CD4-positive, alpha-beta T cell (primary cell): Measurements from ENCODE around the gene TM4SF1. TPM values are rescaled to one million over a fixed set of nuclear protein-coding genes. Genes with fewer than 3 reads are reported as not detected.
A peak's percentile ranks its signal among the peaks of the same experiment; 100 is the strongest.

ENCODE experiments used
- ATAC-seq: fragments of 200-7000 bp; cut with Tn5 transposase; one replicate; pipeline ENCODE4 v1.10.0; 2022; ENCODE audit warnings: mild to moderate bottlenecking; ENCODE audit not compliant: poor library complexity
- CTCF ChIA-PET: fragments of 350-600 bp; sonication (Branson Sonifier 250); formaldehyde crosslinking; loops from one replicate; lab custom pipeline; 2021; ENCODE audit warnings: antibody characterized with exemption, inconsistent platforms; lab: Charles Lee
- POLR2A ChIA-PET: fragments of 350-600 bp; sonication (Branson Sonifier 250); formaldehyde crosslinking; loops from one replicate; lab custom pipeline; 2021; ENCODE audit warnings: antibody characterized with exemption, inconsistent platforms; lab: Charles Lee
- DNase-seq, 14 experiments: peaks; one replicate each; pipeline ENCODE4 v3.0.0-alpha.2; 2013 to 2020; ENCODE audit warnings: mixed read lengths in 2 of 14
- H3K27ac ChIP-seq, 2 donors: one replicate each; pipeline versions ENCODE4 v1.5.1 to v1.7.0; 2013; ENCODE audit warnings: low read length in 2 of 2, low read depth in 1 of 2, mild to moderate bottlenecking in 1 of 2
- H3K27me3 ChIP-seq, 2 experiments: 1 replicate in 1 of 2; 2 replicates in 1 of 2; pipeline versions ENCODE4 v1.6.1 to v1.7.0; 2013; ENCODE audit warnings: low read length in 2 of 2, control low read depth in 1 of 2, mild to moderate bottlenecking in 1 of 2, moderate library complexity in 1 of 2; ENCODE audit not compliant: insufficient read depth in 2 of 2, control insufficient read depth in 1 of 2
- H3K36me3 ChIP-seq: one replicate; pipeline ENCODE4 v1.6.1; 2013; ENCODE audit warnings: low read length, control low read depth; ENCODE audit not compliant: insufficient read depth
- H3K4me1 ChIP-seq: one replicate; pipeline ENCODE4 v1.6.1; 2013; ENCODE audit warnings: low read length, control low read depth; ENCODE audit not compliant: insufficient read depth
- H3K4me3 ChIP-seq: one replicate; pipeline ENCODE4 v1.5.1; 2013; ENCODE audit warnings: mild to moderate bottlenecking, low read length, moderate library complexity
- H3K9me3 ChIP-seq, 2 experiments: 1 replicate in 1 of 2; 2 replicates in 1 of 2; pipeline versions ENCODE4 v1.6.1 to v1.7.0; 2013; ENCODE audit warnings: low read length in 2 of 2, mild to moderate bottlenecking in 2 of 2, control low read depth in 1 of 2, moderate library complexity in 1 of 2; ENCODE audit not compliant: control insufficient read depth in 1 of 2, insufficient read depth in 1 of 2
- H3K27ac Mint-ChIP-seq: one replicate; pipeline ENCODE4 v1.8.0; 2020; ENCODE audit warnings: mixed read lengths
- H3K27me3 Mint-ChIP-seq: one replicate; pipeline ENCODE4 v1.8.0; 2021; ENCODE audit warnings: mixed read lengths
- H3K36me3 Mint-ChIP-seq: one replicate; pipeline ENCODE4 v1.8.0; 2021; ENCODE audit warnings: low read depth, mixed read lengths
- H3K4me1 Mint-ChIP-seq: one replicate; pipeline ENCODE4 v1.8.0; 2021; ENCODE audit warnings: low read depth, mixed read lengths
- H3K4me3 Mint-ChIP-seq: one replicate; pipeline ENCODE4 v1.8.0; 2020; ENCODE audit warnings: mild to moderate bottlenecking, mixed read lengths
- H3K9me3 Mint-ChIP-seq: one replicate; pipeline ENCODE4 v1.8.0; 2020; ENCODE audit warnings: mixed read lengths
- CTCF ChIP-seq: fragments of 200-600 bp; IDR thresholded peaks from one replicate; pipeline ENCODE4 v1.8.0; 2022; ENCODE audit warnings: antibody characterized with exemption, mild to moderate bottlenecking
- intact Hi-C, 2 experiments: fragments of 100-400 bp; cut with DNase I in 1 of 2; cut with micrococcal nuclease in 1 of 2; formaldehyde crosslinking; loops; one replicate each; pipeline versions ENCODE4 v1.15.1 to v1.9.0; 2023 to 2025; cut with DNase I, micrococcal nuclease
- polyA plus RNA-seq, 2 donors: library from polyadenylated mRNA; unstranded; fragments of 120-200 nt; gene quantifications; one replicate each; pipeline ENCODE4 v1.2.1, GENCODE V29; 2013
- total RNA-seq, 174 experiments: library from RNA in 2 of 174; stranded (reverse) in 2 of 174; gene quantifications; one replicate each; pipeline ENCODE4 v1.2.3 and lab custom pipeline; 2021 to 2026

Gene TM4SF1, protein sequence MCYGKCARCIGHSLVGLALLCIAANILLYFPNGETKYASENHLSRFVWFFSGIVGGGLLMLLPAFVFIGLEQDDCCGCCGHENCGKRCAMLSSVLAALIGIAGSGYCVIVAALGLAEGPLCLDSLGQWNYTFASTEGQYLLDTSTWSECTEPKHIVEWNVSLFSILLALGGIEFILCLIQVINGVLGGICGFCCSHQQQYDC
- not detected for total RNA-seq
- not detected for polyA plus RNA-seq (2013, experiment 1 of 2)
- 0.99 TPM for polyA plus RNA-seq (2013, experiment 2 of 2)
- total RNA-seq (lab: John Stamatoyannopoulos, UW), result 0 to 1.5 (median 0.12) reads per million in 172 experiments

- no peak for TF ChIP-seq CTCF
- intact Hi-C loops, result no loop called here
- Histone ChIP-seq H3K4me3 (no peak within 1 kb of the TSS), H3K27me3 (peaks cover 4% of the 10 kb centered on the region in 2 experiments), H3K27ac (no peak within 1 kb of the TSS), H3K36me3 (no peaks in the 10 kb centered on the region), H3K4me1 (no peaks in the 10 kb centered on the region), H3K9me3 (no peaks in the 10 kb centered on the region)
- H3K4me3 Mint-ChIP-seq, result no peak within 1 kb of the TSS
- CTCF ChIA-PET, result no interaction called here
- peak in 2 of 14 experiments; percentile 8 to 23 for DNase-seq
- H3K36me3 Mint-ChIP-seq, result no peaks in the 10 kb centered on the region
- ATAC-seq, result no peak
- no peak within 1 kb of the TSS for H3K27ac Mint-ChIP-seq
- H3K4me1 Mint-ChIP-seq, result no peaks in the 10 kb centered on the region
- peaks cover 9% of the 10 kb centered on the region for H3K27me3 Mint-ChIP-seq
- POLR2A ChIA-PET, result no interaction called here
- H3K9me3 Mint-ChIP-seq, result no peaks in the 10 kb centered on the region
These were observed at the start of gene TM4SF1 for GRCh38 chr3:149377408-149378364. TM4SF1 (minus strand) TSS chr3:149377649; CDS start chr3:149377547, 102 bp downstream.

GRCh38 chr3:149426325-149426724, 48.9 kb upstream of the TM4SF1 start:
- no peak for ATAC-seq
- Mint-ChIP-seq H3K9me3 (no peaks in the 10 kb centered on the region), H3K4me3 (no peak overlapping the region), H3K27ac (no peak overlapping the region), H3K36me3 (no peaks in the 10 kb centered on the region), H3K4me1 (no peaks in the 10 kb centered on the region), H3K27me3 (no peaks in the 10 kb centered on the region)
- ChIA-PET CTCF (no interaction called here), POLR2A (no interaction called here)
- intact Hi-C loops, result no loop called here
- no peaks in the 10 kb centered on the region for H3K4me1 ChIP-seq
- H3K27ac ChIP-seq, result no peak overlapping the region
- H3K9me3 ChIP-seq, result no peaks in the 10 kb centered on the region
- peaks cover 3 to 9% of the 10 kb centered on the region in 2 experiments for H3K27me3 ChIP-seq
- H3K36me3 ChIP-seq, result no peaks in the 10 kb centered on the region
- DNase-seq, result no peak
- no peak overlapping the region for H3K4me3 ChIP-seq
- TF ChIP-seq CTCF, result no peak

GRCh38 chr3:149424918-149425317, 47.5 kb upstream of the TM4SF1 start:
- H3K27ac ChIP-seq, result no peak overlapping the region
- Mint-ChIP-seq H3K4me1 (no peaks in the 10 kb centered on the region), H3K36me3 (no peaks in the 10 kb centered on the region), H3K9me3 (no peaks in the 10 kb centered on the region), H3K27ac (no peak overlapping the region), H3K4me3 (no peak overlapping the region), H3K27me3 (no peaks in the 10 kb centered on the region)
- POLR2A ChIA-PET, result no interaction called here
- intact Hi-C loops, result no loop called here
- H3K36me3 ChIP-seq, result no peaks in the 10 kb centered on the region
- no peaks in the 10 kb centered on the region for H3K9me3 ChIP-seq
- ATAC-seq, result no peak
- TF ChIP-seq CTCF, result no peak
- no peak overlapping the region for H3K4me3 ChIP-seq
- DNase-seq, result no peak
- no peaks in the 10 kb centered on the region for H3K4me1 ChIP-seq
- H3K27me3 ChIP-seq, result peaks cover 3 to 9% of the 10 kb centered on the region in 2 experiments
- CTCF ChIA-PET, result no interaction called here
